Kidney epithelial cell (primary cell): ENCODE data around the gene NACC2. TPM values are rescaled to one million over a fixed set of nuclear protein-coding genes. Genes with fewer than 3 reads are reported as not detected.

Source experiments
- DNase-seq: peaks from one replicate; pipeline ENCODE4 v3.0.0-alpha.2; 2010; ENCODE audit warnings: low read depth
- H3K27me3 ChIP-seq: 2 replicates; pipeline ENCODE4 v1.6.0; 2011; ENCODE audit warnings: low read length; ENCODE audit not compliant: control insufficient read depth, insufficient read depth
- H3K36me3 ChIP-seq: 2 replicates; pipeline ENCODE4 v1.5.1; 2011; ENCODE audit warnings: low read length; ENCODE audit not compliant: control insufficient read depth, insufficient read depth
- H3K4me3 ChIP-seq: 2 replicates; pipeline ENCODE4 v1.5.1; 2011; ENCODE audit warnings: low read depth, mild to moderate bottlenecking, control low read depth, low read length
- total RNA-seq: library from RNA; depleted of rRNA; stranded (reverse); fragments of >200 nt; gene quantifications from 2 replicates; pipeline ENCODE4 v1.2.3, GENCODE V29; 2015
- TF ChIP-seq, protein P1 (sequence below): IDR thresholded peaks from 2 replicates; pipeline ENCODE4 v1.5.1; 2011; ENCODE audit warnings: mild to moderate bottlenecking, moderate library complexity, low read length, control low read depth, inconsistent platforms; ENCODE audit not compliant: insufficient read depth, poor library complexity, severe bottlenecking

The NACC2 gene
- total RNA-seq, 1 donor from 2014 or later = 26.0 TPM

DNA sequence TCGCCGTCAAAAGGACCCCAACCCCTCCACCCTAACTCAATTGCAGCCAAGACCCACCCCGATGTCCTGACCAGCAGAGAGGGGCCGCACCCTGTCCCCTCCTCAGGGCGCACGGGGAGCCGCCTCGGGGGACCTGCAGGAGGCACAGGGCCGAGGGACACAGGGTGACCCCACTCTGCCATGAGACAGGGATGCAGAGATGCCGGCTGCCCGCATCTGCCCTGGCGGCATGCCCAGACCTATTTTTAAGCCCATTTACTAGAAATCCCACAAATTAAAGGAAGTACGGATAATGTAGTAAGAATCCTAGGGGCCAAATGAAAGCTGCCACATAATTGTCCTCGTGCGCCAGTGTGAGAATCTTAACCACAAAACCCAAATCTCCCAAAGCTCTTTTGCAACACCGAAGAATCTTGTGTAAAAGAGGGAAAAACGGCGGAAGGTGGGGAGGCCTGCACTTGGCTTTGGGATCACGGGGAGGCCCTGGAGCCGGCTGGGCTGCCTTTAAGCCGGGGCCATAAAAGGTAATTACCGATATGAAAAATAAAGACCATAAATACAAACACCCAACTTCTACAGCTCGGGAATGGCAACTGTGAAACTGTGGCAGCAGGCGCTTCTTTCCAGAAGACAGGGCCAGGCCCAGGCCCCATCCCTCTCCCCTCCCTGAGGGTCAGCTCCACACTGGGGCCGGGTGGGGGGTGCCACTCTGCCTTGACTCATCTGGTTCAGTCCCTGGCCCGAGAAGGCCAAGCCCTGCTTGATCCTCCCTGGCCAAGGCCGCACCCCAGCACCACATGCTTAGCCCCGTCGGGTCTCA lies 35.0 kb downstream of the NACC2 start:
- DNase-seq = no peak
- H3K27me3 ChIP-seq = no peaks in the 10 kb centered on the region
- TF ChIP-seq, protein P1, sequence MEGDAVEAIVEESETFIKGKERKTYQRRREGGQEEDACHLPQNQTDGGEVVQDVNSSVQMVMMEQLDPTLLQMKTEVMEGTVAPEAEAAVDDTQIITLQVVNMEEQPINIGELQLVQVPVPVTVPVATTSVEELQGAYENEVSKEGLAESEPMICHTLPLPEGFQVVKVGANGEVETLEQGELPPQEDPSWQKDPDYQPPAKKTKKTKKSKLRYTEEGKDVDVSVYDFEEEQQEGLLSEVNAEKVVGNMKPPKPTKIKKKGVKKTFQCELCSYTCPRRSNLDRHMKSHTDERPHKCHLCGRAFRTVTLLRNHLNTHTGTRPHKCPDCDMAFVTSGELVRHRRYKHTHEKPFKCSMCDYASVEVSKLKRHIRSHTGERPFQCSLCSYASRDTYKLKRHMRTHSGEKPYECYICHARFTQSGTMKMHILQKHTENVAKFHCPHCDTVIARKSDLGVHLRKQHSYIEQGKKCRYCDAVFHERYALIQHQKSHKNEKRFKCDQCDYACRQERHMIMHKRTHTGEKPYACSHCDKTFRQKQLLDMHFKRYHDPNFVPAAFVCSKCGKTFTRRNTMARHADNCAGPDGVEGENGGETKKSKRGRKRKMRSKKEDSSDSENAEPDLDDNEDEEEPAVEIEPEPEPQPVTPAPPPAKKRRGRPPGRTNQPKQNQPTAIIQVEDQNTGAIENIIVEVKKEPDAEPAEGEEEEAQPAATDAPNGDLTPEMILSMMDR = no peak

GRCh38 chr9:136059321-136059791 lies 35.7 kb downstream of the NACC2 start:
- H3K4me3 ChIP-seq = no peak overlapping the region
- DNase-seq = no peak
- H3K36me3 ChIP-seq = peaks cover 1% of the 10 kb centered on the region
- no peaks in the 10 kb centered on the region for H3K27me3 ChIP-seq
- TF ChIP-seq, protein P1 = no peak

More for the DNA sequence above, 35.0 kb downstream of the NACC2 start:
- Histone ChIP-seq H3K4me3 (no peak overlapping the region), H3K36me3 (peaks cover 1% of the 10 kb centered on the region)

GRCh38 chr9:136058801-136059302 lies 36.2 kb downstream of the NACC2 start:
- peaks cover 1% of the 10 kb centered on the region for H3K36me3 ChIP-seq
- DNase-seq = no peak
- TF ChIP-seq, protein P1 = no peak

DNA sequence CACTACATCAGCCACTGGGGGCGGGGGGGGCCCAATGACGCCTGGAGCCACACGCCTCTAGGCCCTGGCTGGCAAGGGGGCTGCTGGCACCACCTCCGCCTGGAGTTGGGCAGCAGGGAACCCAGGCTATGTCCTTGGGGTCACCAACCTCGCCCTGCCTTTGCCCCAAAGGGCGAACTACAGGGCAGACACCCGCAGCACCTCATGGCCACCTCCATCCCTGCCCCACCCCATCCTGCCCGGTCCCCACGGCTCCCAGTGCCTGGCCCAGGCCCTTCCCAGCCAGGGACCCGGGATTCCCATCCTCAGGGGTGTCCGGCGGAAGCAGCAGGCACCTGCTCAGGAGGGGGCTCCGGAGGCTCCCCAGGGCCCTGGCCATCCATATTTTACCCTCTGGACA lies 37.0 kb downstream of the NACC2 start:
- H3K36me3 ChIP-seq = peaks cover 1% of the 10 kb centered on the region
- H3K27me3 ChIP-seq = no peaks in the 10 kb centered on the region
- DNase-seq = no peak
- TF ChIP-seq, protein P1 = no peak
- H3K4me3 ChIP-seq = no peak overlapping the region

More at GRCh38 chr9:136058801-136059302, 36.2 kb downstream of the NACC2 start:
- H3K27me3 ChIP-seq = no peaks in the 10 kb centered on the region
- H3K4me3 ChIP-seq = no peak overlapping the region

- no peaks in the 10 kb centered on the region for H3K36me3 ChIP-seq
- no peak overlapping the region for H3K4me3 ChIP-seq
- TF ChIP-seq, protein P1 = no peak
- DNase-seq = no peak
- no peaks in the 10 kb centered on the region for H3K27me3 ChIP-seq
These were observed 37.6 kb downstream of the NACC2 start for GRCh38 chr9:136057236-136058081.
